HG03175 (cell line): Measurements from ENCODE around the gene MORF4L1.

Experiments
- ATAC-seq: cut with Tn5 transposase; IDR thresholded peaks from one replicate; pipeline ENCODE4 v1.9.1; 2021; ENCODE audit warnings: mild to moderate bottlenecking, moderate library complexity; ENCODE audit not compliant: unreplicated experiment

The MORF4L1 gene

DNA sequence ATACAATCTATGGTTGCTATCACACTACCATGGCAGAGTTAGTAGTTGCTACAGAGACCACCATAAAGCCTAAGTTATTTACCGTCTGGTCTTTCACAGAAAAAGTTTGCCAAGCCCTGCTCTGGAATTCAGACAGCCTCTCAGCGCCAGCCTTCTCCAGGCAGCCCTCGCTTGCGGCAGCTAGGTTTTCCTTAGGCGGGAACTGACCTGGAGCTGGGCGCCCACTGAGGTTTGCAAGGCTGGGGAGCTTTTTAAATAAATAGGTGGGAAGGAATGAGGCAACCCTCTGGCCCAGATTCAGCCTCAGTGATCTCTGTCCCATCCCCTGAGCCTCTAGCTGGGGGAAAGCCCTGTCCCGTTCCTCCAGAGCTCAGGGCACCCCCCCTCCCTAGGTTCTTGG is 71.0 kb downstream of the MORF4L1 start:
- ATAC-seq = no peak

DNA sequence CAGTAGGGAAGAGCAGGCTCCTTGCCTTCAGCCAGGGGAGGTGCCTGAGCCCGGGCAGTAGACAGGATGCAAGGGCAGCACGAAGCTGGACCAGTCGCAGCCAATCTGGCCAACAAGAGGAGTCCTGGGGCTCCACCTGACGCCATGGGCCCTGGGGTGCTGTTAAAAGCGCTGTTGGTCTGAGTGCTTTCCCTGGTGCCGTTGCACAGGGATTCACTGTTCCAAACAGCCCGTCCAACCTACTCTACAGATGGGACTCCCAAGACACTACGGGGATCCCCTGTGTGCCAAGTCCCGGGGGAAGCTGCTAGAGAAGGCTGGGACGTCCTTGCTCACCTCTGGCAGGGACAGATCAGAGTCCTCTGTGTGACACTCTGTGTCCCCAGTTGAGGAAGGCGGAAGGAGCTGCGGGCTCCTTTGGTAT is 71.5 kb downstream of the MORF4L1 start:
- ATAC-seq = peak; percentile 26

DNA sequence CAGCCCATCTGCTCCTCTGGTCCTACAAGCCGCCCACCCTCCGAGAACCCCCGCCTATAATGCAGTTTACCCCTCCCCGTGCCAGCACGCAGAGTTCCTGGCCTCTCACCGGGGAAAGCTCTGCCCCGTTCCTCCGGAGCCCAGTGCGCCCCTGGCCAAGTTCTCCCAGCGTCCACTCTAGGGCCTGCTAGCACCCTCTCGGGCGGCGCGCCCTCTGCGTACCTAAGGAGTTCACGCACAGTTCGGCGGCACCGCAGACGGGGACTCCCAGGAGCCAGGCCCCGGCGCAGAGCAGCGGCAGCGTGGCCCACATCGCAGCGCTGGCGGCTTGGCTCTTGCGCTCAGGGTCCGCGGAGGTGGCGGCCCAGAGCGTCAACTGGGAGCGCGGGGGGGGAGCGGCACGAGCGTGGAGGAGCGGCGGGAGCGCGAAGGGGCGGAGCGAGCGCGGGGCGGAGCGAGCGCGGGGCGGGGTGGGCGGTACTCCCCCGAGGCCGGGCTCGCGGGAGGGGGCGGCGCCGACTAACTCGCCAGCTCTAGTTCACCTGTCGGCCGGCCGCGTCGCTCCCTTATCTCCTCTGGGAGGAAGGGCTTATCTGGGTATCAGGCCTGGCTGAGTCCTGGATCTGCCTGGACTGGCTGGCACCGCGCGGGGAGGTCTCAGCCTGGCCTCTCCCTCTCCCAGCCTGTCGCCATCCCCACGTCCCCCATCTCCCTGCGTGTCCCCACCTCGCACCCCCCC is 72.1 kb downstream of the MORF4L1 start, which contains the start of gene CTSH:
Gene CTSH (minus strand): TSS at position 378 of the 739 bp plus-strand sequence. CDS start 65 bp downstream, at position 313.
- ATAC-seq = peak; percentile 75

DNA sequence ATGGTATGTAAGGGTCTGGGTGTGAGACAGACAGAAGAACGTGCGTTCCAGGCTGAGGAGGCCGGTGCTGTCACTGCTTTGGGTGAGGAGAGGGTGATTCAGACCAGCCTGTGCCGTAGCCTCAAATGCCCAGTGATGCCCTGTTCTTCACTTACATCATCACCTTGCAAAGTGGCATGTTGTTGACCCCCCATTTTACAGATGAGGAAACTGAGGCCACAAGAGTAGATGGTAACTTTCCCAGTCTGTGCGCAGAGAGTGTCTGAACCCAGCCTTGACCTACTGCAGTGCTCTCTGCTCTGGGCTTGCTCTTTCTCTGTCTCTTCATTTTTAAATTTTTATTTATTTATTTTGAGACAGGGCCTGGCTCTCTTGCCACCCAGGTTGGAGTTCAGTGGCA is 73.8 kb downstream of the MORF4L1 start:
- no peak for ATAC-seq

DNA sequence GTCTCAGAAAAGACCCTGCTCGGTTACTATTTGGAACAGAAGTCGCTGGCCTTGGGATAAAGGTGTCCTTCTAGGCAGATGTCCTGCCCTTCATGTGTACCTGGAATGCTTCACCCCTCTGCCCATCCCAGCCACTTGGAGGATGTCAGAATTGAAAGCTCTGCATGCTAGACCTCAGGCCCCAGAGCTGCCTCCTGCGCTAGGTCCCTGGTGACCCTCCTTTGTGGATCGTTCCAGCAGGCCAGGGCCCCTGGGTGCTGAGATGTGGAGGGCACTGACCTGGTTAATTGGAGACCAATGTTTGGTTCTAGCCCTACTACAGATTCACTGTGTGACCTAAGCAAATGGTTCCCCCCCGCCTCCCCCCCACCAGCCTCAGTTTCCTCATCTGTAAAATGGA is 74.8 kb downstream of the MORF4L1 start:
- ATAC-seq = no peak
